ENCODE measurements around the gene HAGH.

Gene HAGH

DNA sequence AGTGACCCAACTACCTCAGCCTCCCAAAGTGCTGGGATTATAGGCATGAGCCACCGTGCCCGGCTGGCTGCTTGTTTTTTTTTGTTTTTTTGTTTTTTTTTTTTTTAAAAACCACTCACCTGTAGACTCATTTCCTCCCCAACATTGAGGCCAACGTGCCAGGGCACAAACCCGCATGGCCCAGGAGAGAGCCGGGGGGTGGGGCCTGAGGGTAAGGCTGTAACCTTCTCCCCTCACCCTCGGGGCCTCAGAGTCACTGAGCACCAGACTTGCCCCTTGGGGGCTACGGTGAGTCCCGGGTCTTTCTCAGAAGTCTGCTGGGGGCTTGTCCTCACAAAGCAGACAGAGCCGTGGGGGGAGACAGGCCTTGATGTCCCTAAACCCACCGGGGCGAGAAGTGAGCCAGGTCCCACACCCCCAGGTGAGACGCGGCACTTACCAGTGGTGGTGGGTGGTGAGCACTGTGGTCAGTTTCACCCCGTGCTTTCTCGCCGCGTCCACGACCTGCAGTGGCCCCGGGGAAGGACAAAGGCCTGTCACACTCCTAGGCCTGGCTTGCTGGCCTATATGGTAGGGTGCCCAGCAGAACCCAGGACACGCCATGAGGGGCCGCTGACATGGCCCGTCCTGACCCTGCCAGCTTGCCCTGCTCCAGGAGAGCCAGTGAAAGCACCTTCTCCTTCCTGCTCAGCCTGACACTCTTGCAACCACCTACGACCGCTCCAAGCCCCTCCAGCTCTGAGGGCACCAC, 4.6 kb downstream of the HAGH start:
- H3K4me2 ChIP-seq, result no peak overlapping the region
- no peak for TF ChIP-seq Cebpa-rat (IDR thresholded peaks at IDR 0.05)
- H3K36me3 ChIP-seq, result peaks cover 59% of the 10 kb centered on the region
- H3K9me3 ChIP-seq, result no peaks in the 10 kb centered on the region
- H3K27ac ChIP-seq, result no peak overlapping the region
- peaks cover 46% of the 10 kb centered on the region for H4K20me1 ChIP-seq
- H3K4me1 ChIP-seq, result peaks cover 11% of the 10 kb centered on the region
- no peak overlapping the region for H3K9ac ChIP-seq
- H3K4me3 ChIP-seq, result no peak overlapping the region
- no peaks in the 10 kb centered on the region for H3K27me3 ChIP-seq

- H3K4me2 ChIP-seq, result no peak overlapping the region
- H3K9ac ChIP-seq, result no peak overlapping the region
- peaks cover 41% of the 10 kb centered on the region for H4K20me1 ChIP-seq
- H3K4me1 ChIP-seq, result peaks cover 9% of the 10 kb centered on the region
- H3K4me3 ChIP-seq, result no peak overlapping the region
- no peak for TF ChIP-seq Cebpa-rat (IDR thresholded peaks at IDR 0.05)
- no peaks in the 10 kb centered on the region for H3K9me3 ChIP-seq
- peaks cover 70% of the 10 kb centered on the region for H3K36me3 ChIP-seq
- no peaks in the 10 kb centered on the region for H3K27me3 ChIP-seq
- no peak overlapping the region for H3K27ac ChIP-seq
Measured at GRCh38 chr16:1820946-1821290, 5.7 kb downstream of the HAGH start.

GRCh38 chr16:1820096-1820945, 6.3 kb downstream of the HAGH start:
- H3K4me2 ChIP-seq, result no peak overlapping the region
- H3K9ac ChIP-seq, result no peak overlapping the region
- peaks cover 76% of the 10 kb centered on the region for H3K36me3 ChIP-seq
- peaks cover 38% of the 10 kb centered on the region for H4K20me1 ChIP-seq
- H3K4me3 ChIP-seq, result no peak overlapping the region
- H3K4me1 ChIP-seq, result peaks cover 4% of the 10 kb centered on the region
- H3K27me3 ChIP-seq, result no peaks in the 10 kb centered on the region
- no peaks in the 10 kb centered on the region for H3K9me3 ChIP-seq
- H3K27ac ChIP-seq, result no peak overlapping the region
- no peak for TF ChIP-seq Cebpa-rat (IDR thresholded peaks at IDR 0.05)

DNA sequence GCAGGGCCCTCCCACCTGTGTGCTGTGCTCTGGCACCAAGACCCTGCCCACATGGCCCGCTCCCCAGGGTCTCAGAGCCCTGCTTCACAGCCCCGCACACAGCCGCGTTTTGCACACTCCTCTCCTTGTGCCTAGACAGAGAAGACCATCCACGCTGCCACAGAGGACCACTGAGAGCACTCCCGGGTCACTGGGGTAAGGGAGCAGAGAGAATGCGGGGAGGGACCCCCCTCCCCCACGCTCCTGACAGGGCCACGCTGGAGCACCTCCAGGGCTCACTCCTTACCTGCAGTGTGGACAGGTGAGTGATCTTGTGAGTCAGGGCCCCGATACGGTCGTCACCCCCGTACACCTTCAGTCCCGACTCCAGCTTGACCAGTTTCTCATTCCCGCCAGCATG, 7.0 kb downstream of the HAGH start:
- Histone ChIP-seq H4K20me1 (peaks cover 31% of the 10 kb centered on the region), H3K4me2 (no peak overlapping the region), H3K4me3 (no peak overlapping the region)

GRCh38 chr16:1818873-1819525, 7.6 kb downstream of the HAGH start:
- H4K20me1 ChIP-seq, result peaks cover 25% of the 10 kb centered on the region
- no peaks in the 10 kb centered on the region for H3K27me3 ChIP-seq
- no peak overlapping the region for H3K27ac ChIP-seq
- H3K9ac ChIP-seq, result no peak overlapping the region
- TF ChIP-seq Cebpa-rat (IDR thresholded peaks at IDR 0.05), result no peak
- H3K4me3 ChIP-seq, result no peak overlapping the region
- no peak overlapping the region for H3K4me2 ChIP-seq
- no peaks in the 10 kb centered on the region for H3K9me3 ChIP-seq
- peaks cover 82% of the 10 kb centered on the region for H3K36me3 ChIP-seq
- no peaks in the 10 kb centered on the region for H3K4me1 ChIP-seq

More for the DNA sequence above, 7.0 kb downstream of the HAGH start:
- TF ChIP-seq Cebpa-rat (IDR thresholded peaks at IDR 0.05), result no peak
- Histone ChIP-seq H3K27ac (no peak overlapping the region), H3K4me1 (no peaks in the 10 kb centered on the region), H3K9ac (no peak overlapping the region), H3K36me3 (peaks cover 80% of the 10 kb centered on the region), H3K9me3 (no peaks in the 10 kb centered on the region), H3K27me3 (no peaks in the 10 kb centered on the region)

DNA sequence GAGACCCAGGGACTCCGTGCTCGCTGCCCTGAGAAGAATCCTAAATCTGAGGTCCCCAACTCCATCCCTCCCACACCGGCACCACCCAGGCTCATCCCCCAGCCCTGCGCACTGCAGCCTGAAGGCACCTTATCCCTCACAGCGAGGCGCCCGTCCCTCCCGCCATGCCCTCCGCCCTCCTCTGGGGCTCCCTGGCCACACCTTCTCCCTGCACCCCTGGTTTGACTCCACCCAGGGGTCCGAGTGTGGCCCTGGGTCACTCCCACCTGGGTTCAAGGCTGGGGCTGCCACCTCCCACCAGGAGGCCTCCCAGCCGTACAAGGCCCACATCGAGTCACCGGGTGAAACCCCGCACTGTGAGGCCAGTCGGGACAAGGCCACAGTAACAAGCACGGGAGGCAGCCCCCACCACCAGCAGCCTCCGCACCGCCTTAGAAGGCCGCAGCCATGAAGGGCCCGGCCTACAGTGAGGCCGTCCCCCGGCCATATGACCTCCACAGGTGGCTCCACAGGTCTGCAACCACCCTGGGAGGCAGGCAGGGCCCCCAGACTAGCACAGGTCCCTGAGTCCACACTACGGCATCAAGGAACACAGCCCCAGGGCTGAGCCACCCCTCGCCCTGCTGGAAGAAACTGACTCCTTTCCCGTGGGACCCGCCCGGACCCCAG, 8.3 kb downstream of the HAGH start:
- Histone ChIP-seq H3K4me1 (no peaks in the 10 kb centered on the region), H4K20me1 (peaks cover 22% of the 10 kb centered on the region), H3K4me3 (no peak overlapping the region), H3K36me3 (peaks cover 86% of the 10 kb centered on the region), H3K4me2 (no peak overlapping the region), H3K27me3 (no peaks in the 10 kb centered on the region), H3K27ac (no peak overlapping the region), H3K9me3 (no peaks in the 10 kb centered on the region), H3K9ac (no peak overlapping the region)
- no peak for TF ChIP-seq Cebpa-rat (IDR thresholded peaks at IDR 0.05)

DNA sequence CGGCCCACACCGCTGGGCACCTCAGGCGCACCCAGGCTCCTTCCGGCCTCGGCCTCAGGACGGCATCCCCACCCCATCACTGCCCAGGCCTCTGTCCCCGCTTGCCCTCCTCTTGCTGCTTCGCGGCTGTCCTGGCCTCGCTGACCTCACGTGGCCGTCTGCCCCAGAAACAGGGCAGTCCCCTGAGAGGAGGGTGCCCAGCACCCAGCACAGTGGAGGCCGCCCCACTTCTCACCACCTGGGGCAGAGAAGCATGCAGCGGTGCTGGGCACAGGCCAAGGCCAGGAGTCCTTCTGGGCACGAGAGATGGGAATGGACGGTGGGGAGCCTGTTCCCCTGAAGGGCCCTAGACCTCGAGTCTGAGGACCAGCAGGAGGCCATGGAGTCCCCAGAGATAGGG, 8.9 kb downstream of the HAGH start:
- Histone ChIP-seq H3K9ac (no peak overlapping the region), H3K4me1 (peaks cover 3% of the 10 kb centered on the region; the same call in 1 of the 2 replicates), H3K27ac (no peak overlapping the region), H3K4me3 (no peak overlapping the region), H3K36me3 (peaks cover 83% of the 10 kb centered on the region), H4K20me1 (peaks cover 19% of the 10 kb centered on the region), H3K4me2 (no peak overlapping the region), H3K27me3 (no peaks in the 10 kb centered on the region), H3K9me3 (no peaks in the 10 kb centered on the region)
- TF ChIP-seq Cebpa-rat (IDR thresholded peaks at IDR 0.05), result no peak

GRCh38 chr16:1817276-1817589, 9.4 kb downstream of the HAGH start:
- Histone ChIP-seq H3K9me3 (no peaks in the 10 kb centered on the region), H3K4me3 (no peak overlapping the region), H3K27me3 (no peaks in the 10 kb centered on the region), H3K9ac (no peak overlapping the region), H3K4me2 (no peak overlapping the region), H3K36me3 (peaks cover 78% of the 10 kb centered on the region), H4K20me1 (peaks cover 14% of the 10 kb centered on the region), H3K27ac (no peak overlapping the region), H3K4me1 (peaks cover 8% of the 10 kb centered on the region; the same call in 1 of the 2 replicates)
- no peak for TF ChIP-seq Cebpa-rat (IDR thresholded peaks at IDR 0.05)

GRCh38 chr16:1816396-1817275, 10.0 kb downstream of the HAGH start:
- H3K27ac ChIP-seq, result no peak overlapping the region
- no peaks in the 10 kb centered on the region for H3K9me3 ChIP-seq
- no peaks in the 10 kb centered on the region for H3K27me3 ChIP-seq
- H3K9ac ChIP-seq, result no peak overlapping the region
- H3K4me1 ChIP-seq, result peaks cover 9% of the 10 kb centered on the region; the same call in 1 of the 2 replicates
- H3K4me3 ChIP-seq, result no peak overlapping the region
- no peak for TF ChIP-seq Cebpa-rat (IDR thresholded peaks at IDR 0.05)
- H3K36me3 ChIP-seq, result peaks cover 73% of the 10 kb centered on the region
- H3K4me2 ChIP-seq, result no peak overlapping the region
- peaks cover 10% of the 10 kb centered on the region; the same call in 1 of the 2 replicates for H4K20me1 ChIP-seq

All from BLaER1 (cell line).